ENCODE data around the gene ZNF14.
"Not testable (repeated sequence)": the region's sequence is repeated elsewhere in the genome, so short reads cannot be mapped to it uniquely, and the experiment has no call there.

Gene ZNF14

GRCh38 chr19:19710506-19710905, 22.4 kb downstream of the ZNF14 start:
- no peaks in the 10 kb centered on the region for H3K27me3 ChIP-seq (ENCODE audit: control insufficient read depth, insufficient read depth, low read length)
- H3K9me3 ChIP-seq (ENCODE audit: control insufficient read depth, insufficient read depth, low read length): peaks cover 53% of the 10 kb centered on the region
- peaks cover 23% of the 10 kb centered on the region for H3K36me3 ChIP-seq (ENCODE audit: control insufficient read depth, insufficient read depth, low read length)
- no peaks in the 10 kb centered on the region for H3K4me1 ChIP-seq (ENCODE audit: control insufficient read depth, insufficient read depth, low read length)
- H3K4me3 ChIP-seq (ENCODE audit: low read depth, low read length): no peak overlapping the region
- H3K9ac ChIP-seq (ENCODE audit: low read depth, low read length): no peak overlapping the region

DNA sequence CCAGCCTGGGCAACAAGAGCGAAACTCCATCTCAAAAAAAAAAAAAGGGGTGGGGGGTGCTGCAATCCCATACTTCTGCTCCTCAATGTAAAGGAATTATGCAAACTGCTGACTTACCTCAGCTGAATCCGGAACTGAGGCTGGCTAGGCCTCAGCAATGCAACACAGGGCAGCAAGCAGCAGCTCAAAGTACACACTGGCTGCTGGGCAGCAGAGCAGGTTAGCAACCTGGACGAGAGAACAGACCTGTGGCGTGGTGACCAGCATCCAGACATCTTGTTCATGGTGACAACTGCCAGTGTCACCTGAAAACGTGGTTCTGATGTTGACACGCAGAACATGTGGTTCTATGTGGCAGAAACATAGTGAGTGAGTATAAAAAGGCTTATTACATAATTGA, 28.1 kb downstream of the ZNF14 start:
- Histone ChIP-seq H3K9me3 (ENCODE audit: control insufficient read depth, insufficient read depth, low read length) (peaks cover 12% of the 10 kb centered on the region), H3K4me3 (ENCODE audit: low read depth, low read length) (no peak overlapping the region), H3K9ac (ENCODE audit: low read depth, low read length) (no peak overlapping the region), H3K27me3 (ENCODE audit: control insufficient read depth, insufficient read depth, low read length) (no peaks in the 10 kb centered on the region), H3K36me3 (ENCODE audit: control insufficient read depth, insufficient read depth, low read length) (no peaks in the 10 kb centered on the region), H3K4me1 (ENCODE audit: control insufficient read depth, insufficient read depth, low read length) (no peaks in the 10 kb centered on the region)

GRCh38 chr19:19700493-19700892, 32.4 kb downstream of the ZNF14 start:
- not testable (repeated sequence) for H3K36me3 ChIP-seq (ENCODE audit: control insufficient read depth, insufficient read depth, low read length); H3K9me3 ChIP-seq (ENCODE audit: control insufficient read depth, insufficient read depth, low read length)

DNA sequence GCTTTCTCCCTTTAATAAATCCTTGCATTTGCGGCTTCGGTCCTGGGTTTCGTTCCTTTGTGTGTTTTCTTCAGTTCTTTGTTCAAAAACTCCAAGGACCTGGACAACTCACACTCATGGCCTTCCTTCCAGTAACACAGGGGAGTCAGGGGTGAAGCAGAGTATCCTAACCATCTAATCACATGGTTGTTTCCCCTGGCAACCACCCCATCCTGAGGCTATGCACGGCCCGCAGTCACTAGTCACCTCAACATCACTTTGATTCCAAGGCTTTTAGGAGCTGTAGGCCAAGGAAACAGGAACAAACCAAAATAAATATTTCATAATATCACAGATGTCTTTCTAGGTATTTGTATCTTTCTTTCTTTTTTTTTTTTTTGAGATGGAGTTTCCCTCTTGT, 35.3 kb downstream of the ZNF14 start:
- Histone ChIP-seq H3K4me1 (ENCODE audit: control insufficient read depth, insufficient read depth, low read length) (no peaks in the 10 kb centered on the region), H3K9me3 (ENCODE audit: control insufficient read depth, insufficient read depth, low read length) (no peaks in the 10 kb centered on the region), H3K9ac (ENCODE audit: low read depth, low read length) (no peak overlapping the region), H3K27me3 (ENCODE audit: control insufficient read depth, insufficient read depth, low read length) (no peaks in the 10 kb centered on the region), H3K36me3 (ENCODE audit: control insufficient read depth, insufficient read depth, low read length) (no peaks in the 10 kb centered on the region), H3K4me3 (ENCODE audit: low read depth, low read length) (no peak overlapping the region)

More at GRCh38 chr19:19700493-19700892, 32.4 kb downstream of the ZNF14 start:
- not testable (repeated sequence) for H3K27me3 ChIP-seq (ENCODE audit: control insufficient read depth, insufficient read depth, low read length); H3K4me1 ChIP-seq (ENCODE audit: control insufficient read depth, insufficient read depth, low read length); H3K9ac ChIP-seq (ENCODE audit: low read depth, low read length); H3K4me3 ChIP-seq (ENCODE audit: low read depth, low read length)

GRCh38 chr19:19696386-19696785, 36.5 kb downstream of the ZNF14 start:
- Histone ChIP-seq H3K9ac (ENCODE audit: low read depth, low read length) (no peak overlapping the region), H3K36me3 (ENCODE audit: control insufficient read depth, insufficient read depth, low read length) (no peaks in the 10 kb centered on the region), H3K9me3 (ENCODE audit: control insufficient read depth, insufficient read depth, low read length) (no peaks in the 10 kb centered on the region), H3K4me1 (ENCODE audit: control insufficient read depth, insufficient read depth, low read length) (no peaks in the 10 kb centered on the region), H3K4me3 (ENCODE audit: low read depth, low read length) (no peak overlapping the region), H3K27me3 (ENCODE audit: control insufficient read depth, insufficient read depth, low read length) (no peaks in the 10 kb centered on the region)

- Histone ChIP-seq H3K9me3 (ENCODE audit: control insufficient read depth, insufficient read depth, low read length) (no peaks in the 10 kb centered on the region), H3K4me1 (ENCODE audit: control insufficient read depth, insufficient read depth, low read length) (no peaks in the 10 kb centered on the region), H3K36me3 (ENCODE audit: control insufficient read depth, insufficient read depth, low read length) (no peaks in the 10 kb centered on the region), H3K9ac (ENCODE audit: low read depth, low read length) (no peak overlapping the region), H3K27me3 (ENCODE audit: control insufficient read depth, insufficient read depth, low read length) (no peaks in the 10 kb centered on the region), H3K4me3 (ENCODE audit: low read depth, low read length) (no peak overlapping the region)
These were observed 41.2 kb downstream of the ZNF14 start for GRCh38 chr19:19691683-19692082.

- not testable (repeated sequence) for H3K4me3 ChIP-seq (ENCODE audit: low read depth, low read length); H3K9ac ChIP-seq (ENCODE audit: low read depth, low read length); H3K36me3 ChIP-seq (ENCODE audit: control insufficient read depth, insufficient read depth, low read length); H3K4me1 ChIP-seq (ENCODE audit: control insufficient read depth, insufficient read depth, low read length); H3K27me3 ChIP-seq (ENCODE audit: control insufficient read depth, insufficient read depth, low read length); H3K9me3 ChIP-seq (ENCODE audit: control insufficient read depth, insufficient read depth, low read length)
These were observed 43.9 kb downstream of the ZNF14 start for GRCh38 chr19:19689023-19689422.

- no peak overlapping the region for H3K4me3 ChIP-seq (ENCODE audit: low read depth, low read length)
- H3K27me3 ChIP-seq (ENCODE audit: control insufficient read depth, insufficient read depth, low read length): no peaks in the 10 kb centered on the region
- H3K36me3 ChIP-seq (ENCODE audit: control insufficient read depth, insufficient read depth, low read length): peaks cover 3% of the 10 kb centered on the region
- H3K9ac ChIP-seq (ENCODE audit: low read depth, low read length): no peak overlapping the region
- H3K9me3 ChIP-seq (ENCODE audit: control insufficient read depth, insufficient read depth, low read length): no peaks in the 10 kb centered on the region
- no peaks in the 10 kb centered on the region for H3K4me1 ChIP-seq (ENCODE audit: control insufficient read depth, insufficient read depth, low read length)
These were observed 45.8 kb downstream of the ZNF14 start for GRCh38 chr19:19687090-19687489.

DNA sequence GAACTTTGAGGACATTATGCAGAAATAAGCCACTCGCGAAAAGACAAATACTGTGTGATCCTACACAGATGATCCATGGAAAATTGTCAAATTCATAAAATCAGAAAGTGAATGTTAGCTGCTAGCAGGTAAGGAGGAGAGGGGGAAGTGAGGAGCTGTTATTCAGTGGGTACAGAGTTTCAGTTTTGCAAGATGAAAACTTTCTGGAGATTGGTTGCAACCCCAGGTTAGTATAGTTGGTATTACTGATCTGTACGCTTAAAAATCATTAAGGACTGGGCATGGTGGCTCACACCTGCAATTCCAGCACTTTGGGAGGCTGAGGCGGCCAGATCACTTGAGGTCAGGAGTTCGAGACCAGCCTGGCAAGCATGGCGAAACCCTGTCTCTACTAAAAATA, 46.3 kb downstream of the ZNF14 start:
- no peaks in the 10 kb centered on the region for H3K27me3 ChIP-seq (ENCODE audit: control insufficient read depth, insufficient read depth, low read length)
- H3K4me1 ChIP-seq (ENCODE audit: control insufficient read depth, insufficient read depth, low read length): no peaks in the 10 kb centered on the region
- H3K9ac ChIP-seq (ENCODE audit: low read depth, low read length): no peak overlapping the region
- no peak overlapping the region for H3K4me3 ChIP-seq (ENCODE audit: low read depth, low read length)
- H3K36me3 ChIP-seq (ENCODE audit: control insufficient read depth, insufficient read depth, low read length): peaks cover 3% of the 10 kb centered on the region
- H3K9me3 ChIP-seq (ENCODE audit: control insufficient read depth, insufficient read depth, low read length): no peaks in the 10 kb centered on the region

DNA sequence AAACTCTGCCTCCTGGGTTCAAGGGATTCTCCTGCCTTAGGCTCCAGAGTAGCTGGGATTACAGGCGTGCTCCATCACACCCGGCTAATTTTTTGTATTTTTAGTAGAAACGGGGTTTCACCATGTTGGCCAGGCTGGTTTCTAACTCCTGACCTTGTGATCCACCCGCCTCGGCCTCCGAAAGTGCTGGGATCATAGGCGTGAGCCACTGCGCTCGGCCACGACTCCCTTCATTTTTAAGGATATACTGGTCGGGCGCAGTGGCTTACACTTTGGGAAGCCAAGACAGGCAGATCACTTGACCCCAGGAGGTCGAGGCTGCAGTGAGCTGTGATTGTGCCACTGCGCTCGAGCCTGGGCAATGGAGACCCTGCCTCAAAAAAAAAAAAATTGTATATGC, 46.8 kb downstream of the ZNF14 start:
- H3K9me3 ChIP-seq (ENCODE audit: control insufficient read depth, insufficient read depth, low read length); H3K36me3 ChIP-seq (ENCODE audit: control insufficient read depth, insufficient read depth, low read length); H3K27me3 ChIP-seq (ENCODE audit: control insufficient read depth, insufficient read depth, low read length); H3K4me1 ChIP-seq (ENCODE audit: control insufficient read depth, insufficient read depth, low read length); H3K4me3 ChIP-seq (ENCODE audit: low read depth, low read length); H3K9ac ChIP-seq (ENCODE audit: low read depth, low read length): not testable (repeated sequence)

GRCh38 chr19:19679176-19680073, 53.5 kb downstream of the ZNF14 start:
- Histone ChIP-seq H3K27me3 (ENCODE audit: control insufficient read depth, insufficient read depth, low read length) (no peaks in the 10 kb centered on the region), H3K4me1 (ENCODE audit: control insufficient read depth, insufficient read depth, low read length) (no peaks in the 10 kb centered on the region), H3K9ac (ENCODE audit: low read depth, low read length) (no peak overlapping the region), H3K4me3 (ENCODE audit: low read depth, low read length) (no peak overlapping the region), H3K36me3 (ENCODE audit: control insufficient read depth, insufficient read depth, low read length) (peaks cover 25% of the 10 kb centered on the region), H3K9me3 (ENCODE audit: control insufficient read depth, insufficient read depth, low read length) (no peaks in the 10 kb centered on the region)

DNA sequence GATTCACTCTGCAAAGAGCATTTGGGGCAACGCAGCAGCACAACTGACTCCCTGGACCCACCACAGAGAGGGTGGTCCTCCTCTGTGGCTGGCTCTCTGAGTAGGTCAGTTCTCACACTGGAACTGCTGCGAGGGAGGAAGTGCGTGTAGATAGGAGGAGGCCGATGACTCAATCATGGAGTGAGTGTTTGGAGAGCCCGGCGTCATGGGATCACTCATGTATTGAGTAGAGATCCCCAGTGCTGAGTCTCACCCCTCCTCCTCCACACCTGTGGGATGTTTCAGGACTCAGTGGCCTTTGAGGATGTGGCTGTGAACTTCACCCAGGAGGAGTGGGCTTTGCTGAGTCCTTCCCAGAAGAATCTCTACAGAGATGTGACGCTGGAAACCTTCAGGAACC, 55.3 kb downstream of the ZNF14 start:
- H3K36me3 ChIP-seq (ENCODE audit: control insufficient read depth, insufficient read depth, low read length): peaks cover 26% of the 10 kb centered on the region
- H3K27me3 ChIP-seq (ENCODE audit: control insufficient read depth, insufficient read depth, low read length): no peaks in the 10 kb centered on the region
- H3K9ac ChIP-seq (ENCODE audit: low read depth, low read length): no peak overlapping the region
- H3K4me3 ChIP-seq (ENCODE audit: low read depth, low read length): no peak overlapping the region
- H3K4me1 ChIP-seq (ENCODE audit: control insufficient read depth, insufficient read depth, low read length): no peaks in the 10 kb centered on the region
- no peaks in the 10 kb centered on the region for H3K9me3 ChIP-seq (ENCODE audit: control insufficient read depth, insufficient read depth, low read length)

All from iPS-15b (cell line).